Activated CD8-positive, alpha-beta T cell treated with anti-CD3 and anti-CD28 coated beads, Interleukin-2, amount 10 ng/mL, durations not matched to agents 7 days and 5 days (primary cell): ENCODE measurements around the gene OR52I1. TPM values are rescaled to one million over a fixed set of nuclear protein-coding genes. Genes with fewer than 3 reads are reported as not detected.

ENCODE experiments used
- ATAC-seq: fragments of 150-1000 bp; cut with Tn5 transposase; one replicate; pipeline ENCODE4 v1.10.0; 2021; ENCODE audit warnings: moderate library complexity
- CTCF ChIA-PET: fragments of 350-600 bp; sonication (Branson Sonifier 250); formaldehyde crosslinking; loops from one replicate; lab custom pipeline; 2021; ENCODE audit warnings: antibody characterized with exemption; lab: Charles Lee
- POLR2A ChIA-PET: fragments of 350-600 bp; sonication (Branson Sonifier 250); formaldehyde crosslinking; loops from one replicate; lab custom pipeline; 2021; ENCODE audit warnings: antibody characterized with exemption; lab: Charles Lee
- DNase-seq: peaks from one replicate; pipeline ENCODE4 v3.0.0-alpha.2; 2020
- H3K27ac Mint-ChIP-seq: one replicate; pipeline ENCODE4 v1.8.0; 2021; ENCODE audit warnings: mild to moderate bottlenecking, mixed read lengths
- H3K27me3 Mint-ChIP-seq: one replicate; pipeline ENCODE4 v1.8.0; 2021; ENCODE audit warnings: low read depth, mixed read lengths
- H3K36me3 Mint-ChIP-seq: one replicate; pipeline ENCODE4 v1.8.0; 2021; ENCODE audit warnings: low read depth, mixed read lengths
- H3K4me1 Mint-ChIP-seq: one replicate; pipeline ENCODE4 v1.8.0; 2021; ENCODE audit warnings: low read depth, mixed read lengths
- H3K4me3 Mint-ChIP-seq: one replicate; pipeline ENCODE4 v1.8.0; 2021; ENCODE audit warnings: mild to moderate bottlenecking, mixed read lengths
- H3K9me3 Mint-ChIP-seq: one replicate; pipeline ENCODE4 v1.8.0; 2022; ENCODE audit warnings: mixed read lengths; ENCODE audit not compliant: insufficient read depth
- total RNA-seq, 2 experiments: library from RNA; stranded (reverse); gene quantifications; one replicate each; pipeline ENCODE4 v1.2.3, GENCODE V29; 2021

OR52I1 gene
- total RNA-seq, 2 experiments from 2014 or later = not detected

DNA sequence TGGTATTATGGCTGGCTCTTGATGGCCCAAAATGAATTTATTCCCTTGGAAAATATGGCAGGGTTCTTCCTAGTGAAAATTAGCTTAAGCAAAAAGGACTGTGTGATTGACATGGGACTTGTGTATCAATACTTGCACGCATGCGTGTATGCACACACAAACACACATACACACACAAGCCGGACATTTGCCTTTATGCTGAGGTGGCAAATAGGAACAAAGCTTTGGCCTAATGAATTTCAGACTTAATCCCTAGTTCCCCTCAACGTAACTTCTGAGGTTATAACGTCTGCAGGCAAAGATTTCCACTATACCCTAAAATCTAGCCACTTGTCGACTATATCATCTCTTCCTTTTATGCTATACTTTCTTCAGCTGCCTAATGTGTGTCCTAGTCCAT lies 15.2 kb upstream of the OR52I1 start:
- DNase-seq (no peak), ATAC-seq (no peak)
- ChIA-PET POLR2A (no interaction called here), CTCF (no interaction called here)
- H3K9me3 Mint-ChIP-seq = no peaks in the 10 kb centered on the region
- H3K36me3 Mint-ChIP-seq = no peaks in the 10 kb centered on the region
- no peak overlapping the region for H3K27ac Mint-ChIP-seq
- no peak overlapping the region for H3K4me3 Mint-ChIP-seq
- peaks cover 8% of the 10 kb centered on the region for H3K4me1 Mint-ChIP-seq
- peaks cover 33% of the 10 kb centered on the region for H3K27me3 Mint-ChIP-seq

- H3K27ac Mint-ChIP-seq = no peak overlapping the region
- no peaks in the 10 kb centered on the region for H3K36me3 Mint-ChIP-seq
- CTCF ChIA-PET = no interaction called here
- DNase-seq (no peak), ATAC-seq (no peak)
- H3K27me3 Mint-ChIP-seq = peaks cover 39% of the 10 kb centered on the region
- H3K9me3 Mint-ChIP-seq = no peaks in the 10 kb centered on the region
- H3K4me3 Mint-ChIP-seq = no peak overlapping the region
- POLR2A ChIA-PET = no interaction called here
- peaks cover 8% of the 10 kb centered on the region for H3K4me1 Mint-ChIP-seq
Measured at GRCh38 chr11:4580124-4580523, 13.7 kb upstream of the OR52I1 start.

GRCh38 chr11:4581443-4581842 lies 12.4 kb upstream of the OR52I1 start, which contains the start of gene OR52I2:
OR52I2 (plus strand) TSS chr11:4581743.
- no peak for ATAC-seq
- Mint-ChIP-seq H3K27ac (no peak within 1 kb of the TSS), H3K4me3 (no peak within 1 kb of the TSS), H3K36me3 (no peaks in the 10 kb centered on the region), H3K4me1 (no peaks in the 10 kb centered on the region), H3K27me3 (peaks cover 37% of the 10 kb centered on the region), H3K9me3 (no peaks in the 10 kb centered on the region)
- ChIA-PET CTCF (no interaction called here), POLR2A (no interaction called here)
- DNase-seq = no peak

DNA sequence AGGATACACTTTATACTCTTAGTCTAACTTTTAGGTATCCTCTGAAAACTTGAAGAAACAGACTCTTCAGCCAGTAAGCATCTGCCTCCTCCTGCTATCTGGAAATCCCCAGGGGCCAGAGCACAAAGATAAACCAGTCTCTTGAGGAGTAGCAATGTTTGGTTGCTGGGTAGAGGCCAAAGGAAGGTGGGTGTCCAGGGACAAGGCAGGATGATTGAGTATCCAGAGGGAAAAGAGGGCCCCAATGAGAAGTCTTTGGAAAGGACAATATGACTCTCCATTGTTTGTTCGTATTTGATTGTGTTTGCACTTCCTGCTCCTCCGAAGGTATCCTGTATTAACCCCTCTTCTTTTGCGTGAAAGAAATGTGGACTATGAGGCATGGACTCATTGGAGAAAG lies 4.8 kb upstream of the OR52I1 start:
- ChIA-PET POLR2A (no interaction called here), CTCF (no interaction called here)
- no peaks in the 10 kb centered on the region for H3K4me1 Mint-ChIP-seq
- no peak overlapping the region for H3K4me3 Mint-ChIP-seq
- H3K27ac Mint-ChIP-seq = no peak overlapping the region
- no peaks in the 10 kb centered on the region for H3K36me3 Mint-ChIP-seq
- no peaks in the 10 kb centered on the region for H3K9me3 Mint-ChIP-seq
- DNase-seq = no peak
- ATAC-seq = no peak
- H3K27me3 Mint-ChIP-seq = peaks cover 9% of the 10 kb centered on the region

GRCh38 chr11:4605057-4605456 lies 11.2 kb downstream of the OR52I1 start:
- Mint-ChIP-seq H3K9me3 (no peaks in the 10 kb centered on the region), H3K27me3 (no peaks in the 10 kb centered on the region), H3K4me3 (no peak overlapping the region), H3K27ac (no peak overlapping the region), H3K36me3 (peaks cover 29% of the 10 kb centered on the region), H3K4me1 (peaks cover 34% of the 10 kb centered on the region)
- ATAC-seq (no peak), DNase-seq (no peak)
- ChIA-PET POLR2A (no interaction called here), CTCF (no interaction called here)

DNA sequence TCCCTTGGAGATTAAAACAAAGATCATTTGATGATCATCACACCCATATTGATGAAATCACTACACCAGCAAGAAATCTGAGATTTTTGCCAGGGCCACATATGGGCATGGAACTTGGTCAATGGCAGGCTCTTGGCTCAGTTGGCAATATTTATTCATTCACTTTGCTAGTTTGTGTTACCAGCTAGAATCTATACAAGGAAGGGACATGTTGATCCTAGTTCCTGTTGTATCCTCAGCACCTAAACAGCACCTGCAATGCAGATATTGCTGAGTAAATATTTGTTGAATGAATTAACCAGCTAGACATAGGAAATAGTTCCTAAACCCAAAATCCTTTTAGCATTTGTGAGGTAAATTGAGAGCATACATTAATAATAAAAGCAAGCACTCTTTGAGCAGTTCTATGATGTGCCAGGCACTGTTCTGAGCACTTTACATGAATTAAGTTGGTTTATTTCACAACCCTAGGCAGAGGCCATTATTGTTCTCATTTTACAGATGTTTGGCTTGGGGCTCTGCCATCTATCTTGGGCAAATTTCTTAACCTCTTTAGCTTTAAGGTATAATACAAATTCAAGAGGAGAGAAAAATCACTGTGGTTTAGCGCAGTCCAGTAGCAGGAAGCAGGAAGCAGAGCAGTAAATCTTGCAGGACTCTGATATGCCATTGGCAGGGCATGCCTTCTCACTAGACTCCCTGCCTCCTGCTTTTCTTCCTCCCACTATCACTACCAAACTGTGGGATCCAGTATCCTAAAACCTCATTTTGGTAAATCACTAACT lies 12.6 kb downstream of the OR52I1 start:
- POLR2A ChIA-PET = interaction anchor here (0.9 to 1.1 kb wide), 2 partner anchors 14 to 1083 kb away, joined by 3 read pairs; partner anchors contain the start of gene TRIM22
- Mint-ChIP-seq H3K27me3 (no peaks in the 10 kb centered on the region), H3K27ac (no peak overlapping the region), H3K4me1 (peaks cover 39% of the 10 kb centered on the region), H3K4me3 (peak overlapping the region; percentile 92), H3K9me3 (no peaks in the 10 kb centered on the region), H3K36me3 (peaks cover 19% of the 10 kb centered on the region)
- DNase-seq = no peak
- CTCF ChIA-PET = interaction anchor here (1.1 to 3.2 kb wide), 2 partner anchors 21 to 419 kb away, joined by 3 to 14 read pairs; no protein-coding TSS in a partner anchor
- ATAC-seq = no peak

GRCh38 chr11:4607096-4607495 lies 13.3 kb downstream of the OR52I1 start:
- DNase-seq (no peak), ATAC-seq (no peak)
- CTCF ChIA-PET = interaction anchor here (1.0 to 3.2 kb wide), 3 partner anchors 20 to 420 kb away, joined by 3 to 14 read pairs (median 4); no protein-coding TSS in a partner anchor
- peak overlapping the region; percentile 91 for H3K27ac Mint-ChIP-seq
- peaks cover 39% of the 10 kb centered on the region for H3K4me1 Mint-ChIP-seq
- POLR2A ChIA-PET = interaction anchor here (1.1 kb wide), 1 partner anchor 15 kb away, joined by 3 read pairs; no protein-coding TSS in a partner anchor
- no peaks in the 10 kb centered on the region for H3K27me3 Mint-ChIP-seq
- peaks cover 15% of the 10 kb centered on the region for H3K36me3 Mint-ChIP-seq
- H3K9me3 Mint-ChIP-seq = no peaks in the 10 kb centered on the region
- H3K4me3 Mint-ChIP-seq = peak overlapping the region; percentile 92

- ATAC-seq (peak; percentile 100), DNase-seq (peak; percentile 95)
- Mint-ChIP-seq H3K4me1 (peaks cover 39% of the 10 kb centered on the region), H3K27me3 (no peaks in the 10 kb centered on the region), H3K36me3 (peaks cover 10% of the 10 kb centered on the region), H3K9me3 (no peaks in the 10 kb centered on the region), H3K4me3 (peak within 1 kb of the TSS; percentile 92), H3K27ac (peak within 1 kb of the TSS; percentile 91)
- ChIA-PET POLR2A (interaction anchor here (1.1 kb wide), 2 partner anchors 16 to 527 kb away, joined by 3 read pairs; no protein-coding TSS in a partner anchor), CTCF (interaction anchor here (0.8 to 3.2 kb wide), 3 partner anchors 19 to 421 kb away, joined by 3 to 14 read pairs (median 4); no protein-coding TSS in a partner anchor)
Measured at GRCh38 chr11:4607781-4608666, 14.2 kb downstream of the OR52I1 start, which contains the start of gene TRIM68. TRIM68 (minus strand) TSS chr11:4608231; CDS start chr11:4605504, 2,727 bp downstream.

- peaks cover 4% of the 10 kb centered on the region for H3K27me3 Mint-ChIP-seq
- peaks cover 39% of the 10 kb centered on the region for H3K4me1 Mint-ChIP-seq
- peak overlapping the region; percentile 53 for H3K4me3 Mint-ChIP-seq
- no peaks in the 10 kb centered on the region for H3K9me3 Mint-ChIP-seq
- ChIA-PET CTCF (interaction anchor here (1.5 kb wide), 1 partner anchor 26 kb away, joined by 7 read pairs; the partner anchor contains the start of gene OR51D1), POLR2A (no interaction called here)
- no peak for ATAC-seq
- H3K27ac Mint-ChIP-seq = peak overlapping the region; percentile 73
- peak; percentile 50 for DNase-seq
- H3K36me3 Mint-ChIP-seq = no peaks in the 10 kb centered on the region
Measured at GRCh38 chr11:4610258-4610935, 16.6 kb downstream of the OR52I1 start.

- Mint-ChIP-seq H3K4me3 (no peak overlapping the region), H3K9me3 (no peaks in the 10 kb centered on the region), H3K4me1 (peaks cover 28% of the 10 kb centered on the region), H3K27ac (no peak overlapping the region), H3K36me3 (no peaks in the 10 kb centered on the region), H3K27me3 (peaks cover 6% of the 10 kb centered on the region)
- POLR2A ChIA-PET = no interaction called here
- DNase-seq (no peak), ATAC-seq (no peak)
- CTCF ChIA-PET = interaction anchor here (0.6 to 3.7 kb wide), 3 partner anchors 25 to 425 kb away, joined by 4 to 23 read pairs (median 4); partner anchors contain the start of gene OR51D1
Measured at GRCh38 chr11:4611986-4612385, 18.1 kb downstream of the OR52I1 start.

- DNase-seq (no peak), ATAC-seq (no peak)
- no peaks in the 10 kb centered on the region for H3K36me3 Mint-ChIP-seq
- no peaks in the 10 kb centered on the region for H3K9me3 Mint-ChIP-seq
- H3K27me3 Mint-ChIP-seq = peaks cover 9% of the 10 kb centered on the region
- H3K4me1 Mint-ChIP-seq = no peaks in the 10 kb centered on the region
- ChIA-PET CTCF (no interaction called here), POLR2A (no interaction called here)
- no peak overlapping the region for H3K27ac Mint-ChIP-seq
- H3K4me3 Mint-ChIP-seq = no peak overlapping the region
Measured at GRCh38 chr11:4615856-4616444, 22.1 kb downstream of the OR52I1 start.
